ENCODE data around the gene RNASEH1. TPM values are rescaled to one million over a fixed set of nuclear protein-coding genes. Genes with fewer than 3 reads are reported as not detected.

RNASEH1 gene
- total and polyA plus RNA-seq, 4 donors = 10.2 to 18.7 (median 12.9) TPM

DNA sequence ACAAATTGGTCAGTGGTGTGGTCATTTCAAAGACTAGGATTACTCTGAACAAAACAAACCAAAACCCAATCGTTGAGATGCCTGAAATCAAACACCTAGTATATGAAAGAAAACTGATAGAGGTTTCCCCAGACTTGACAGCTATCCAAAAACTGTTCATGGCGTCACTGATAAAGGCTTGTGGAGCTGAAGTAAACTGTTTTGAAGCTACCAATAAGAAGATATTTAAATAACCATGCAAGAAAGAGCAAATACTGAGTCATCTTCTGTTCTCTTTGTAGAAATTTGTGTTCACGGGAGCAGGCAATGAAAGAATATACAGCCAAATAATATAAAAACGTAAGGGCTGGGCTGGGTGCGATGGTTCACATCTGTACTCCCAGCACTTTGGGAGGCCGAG, 29.3 kb upstream of the RNASEH1 start:
- Histone ChIP-seq H3K4me1 (ENCODE audit: control insufficient read depth in 4 of 4, insufficient read depth in 4 of 4, low read length in 3 of 4) (peaks cover 14 to 26% (median 21%) of the 10 kb centered on the region in 4 donors), H3K36me3 (ENCODE audit: control insufficient read depth in 4 of 4, insufficient read depth in 3 of 4, low read depth in 1 of 4, low read length in 3 of 4) (peaks cover 0 to 4% (median 2%) of the 10 kb centered on the region in 4 donors), H3K27ac (ENCODE audit: low read depth in 1 of 2, low read length in 2 of 2) (peak overlapping the region; percentile 49 to 87), H3K27me3 (ENCODE audit: control insufficient read depth in 4 of 4, insufficient read depth in 4 of 4, low read length in 3 of 4) (no peaks in the 10 kb centered on the region), H3K9ac (ENCODE audit: low read depth in 1 of 2, low read length in 2 of 2) (no peak overlapping the region), H3K9me3 (ENCODE audit: control insufficient read depth in 4 of 4, low read length in 3 of 4) (no peaks in the 10 kb centered on the region), H3K4me3 (ENCODE audit: low read depth in 1 of 3, low read length in 3 of 3) (no peak overlapping the region)
- WGBS = 52% methylated on average over 6 of the region's 6 CpGs
- TF ChIP-seq, protein P1, sequence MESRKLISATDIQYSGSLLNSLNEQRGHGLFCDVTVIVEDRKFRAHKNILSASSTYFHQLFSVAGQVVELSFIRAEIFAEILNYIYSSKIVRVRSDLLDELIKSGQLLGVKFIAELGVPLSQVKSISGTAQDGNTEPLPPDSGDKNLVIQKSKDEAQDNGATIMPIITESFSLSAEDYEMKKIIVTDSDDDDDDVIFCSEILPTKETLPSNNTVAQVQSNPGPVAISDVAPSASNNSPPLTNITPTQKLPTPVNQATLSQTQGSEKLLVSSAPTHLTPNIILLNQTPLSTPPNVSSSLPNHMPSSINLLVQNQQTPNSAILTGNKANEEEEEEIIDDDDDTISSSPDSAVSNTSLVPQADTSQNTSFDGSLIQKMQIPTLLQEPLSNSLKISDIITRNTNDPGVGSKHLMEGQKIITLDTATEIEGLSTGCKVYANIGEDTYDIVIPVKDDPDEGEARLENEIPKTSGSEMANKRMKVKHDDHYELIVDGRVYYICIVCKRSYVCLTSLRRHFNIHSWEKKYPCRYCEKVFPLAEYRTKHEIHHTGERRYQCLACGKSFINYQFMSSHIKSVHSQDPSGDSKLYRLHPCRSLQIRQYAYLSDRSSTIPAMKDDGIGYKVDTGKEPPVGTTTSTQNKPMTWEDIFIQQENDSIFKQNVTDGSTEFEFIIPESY (IDR thresholded peaks at IDR 0.05) = peak; percentile 15
- peak; percentile 40 for TF ChIP-seq YY1 (IDR thresholded peaks at IDR 0.05)
- TF ChIP-seq HNF4A (conservative IDR thresholded peaks at IDR 0.05) = peak in 1 of 2 donors; percentile 37
- peak in 1 of 2 donors; percentile 39 for TF ChIP-seq RXRA (IDR thresholded peaks at IDR 0.05)
- TF ChIP-seq JUND (IDR thresholded peaks at IDR 0.05) = peak in 1 of 2 donors; percentile 61
- peak; percentile 24 for TF ChIP-seq FOXA2 (IDR thresholded peaks at IDR 0.05)
- TF ChIP-seq, protein P2, sequence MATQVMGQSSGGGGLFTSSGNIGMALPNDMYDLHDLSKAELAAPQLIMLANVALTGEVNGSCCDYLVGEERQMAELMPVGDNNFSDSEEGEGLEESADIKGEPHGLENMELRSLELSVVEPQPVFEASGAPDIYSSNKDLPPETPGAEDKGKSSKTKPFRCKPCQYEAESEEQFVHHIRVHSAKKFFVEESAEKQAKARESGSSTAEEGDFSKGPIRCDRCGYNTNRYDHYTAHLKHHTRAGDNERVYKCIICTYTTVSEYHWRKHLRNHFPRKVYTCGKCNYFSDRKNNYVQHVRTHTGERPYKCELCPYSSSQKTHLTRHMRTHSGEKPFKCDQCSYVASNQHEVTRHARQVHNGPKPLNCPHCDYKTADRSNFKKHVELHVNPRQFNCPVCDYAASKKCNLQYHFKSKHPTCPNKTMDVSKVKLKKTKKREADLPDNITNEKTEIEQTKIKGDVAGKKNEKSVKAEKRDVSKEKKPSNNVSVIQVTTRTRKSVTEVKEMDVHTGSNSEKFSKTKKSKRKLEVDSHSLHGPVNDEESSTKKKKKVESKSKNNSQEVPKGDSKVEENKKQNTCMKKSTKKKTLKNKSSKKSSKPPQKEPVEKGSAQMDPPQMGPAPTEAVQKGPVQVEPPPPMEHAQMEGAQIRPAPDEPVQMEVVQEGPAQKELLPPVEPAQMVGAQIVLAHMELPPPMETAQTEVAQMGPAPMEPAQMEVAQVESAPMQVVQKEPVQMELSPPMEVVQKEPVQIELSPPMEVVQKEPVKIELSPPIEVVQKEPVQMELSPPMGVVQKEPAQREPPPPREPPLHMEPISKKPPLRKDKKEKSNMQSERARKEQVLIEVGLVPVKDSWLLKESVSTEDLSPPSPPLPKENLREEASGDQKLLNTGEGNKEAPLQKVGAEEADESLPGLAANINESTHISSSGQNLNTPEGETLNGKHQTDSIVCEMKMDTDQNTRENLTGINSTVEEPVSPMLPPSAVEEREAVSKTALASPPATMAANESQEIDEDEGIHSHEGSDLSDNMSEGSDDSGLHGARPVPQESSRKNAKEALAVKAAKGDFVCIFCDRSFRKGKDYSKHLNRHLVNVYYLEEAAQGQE (IDR thresholded peaks at IDR 0.05) = no peak
- no peak for TF ChIP-seq TAF1 (conservative IDR thresholded peaks at IDR 0.05)
- TF ChIP-seq EGR1 (IDR thresholded peaks at IDR 0.05; ENCODE audit: low read depth in 2 of 2) = peak in 1 of 2 donors; percentile 9
- DNase-seq (ENCODE audit: low spot score) = no peak

DNA sequence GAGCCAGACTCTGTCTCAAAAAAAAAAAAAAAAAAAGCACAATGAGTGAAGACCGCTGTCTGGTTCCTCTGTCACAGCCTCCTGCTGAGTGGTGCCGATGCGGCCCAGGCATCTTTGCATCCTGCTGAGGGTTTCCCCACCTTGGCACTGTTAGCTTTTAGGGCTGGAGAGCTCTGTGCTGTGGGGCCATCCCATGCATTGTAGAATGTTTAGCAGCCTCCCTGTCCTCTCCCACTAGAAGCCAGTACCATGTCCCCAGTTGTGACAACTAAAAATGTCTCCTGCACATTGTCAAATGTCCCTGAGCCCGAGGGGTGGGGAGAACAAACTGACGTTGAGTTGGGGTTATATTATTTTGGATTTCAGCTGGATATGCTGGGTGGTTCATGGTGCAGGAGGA, 28.9 kb upstream of the RNASEH1 start:
- Histone ChIP-seq H3K9ac (ENCODE audit: low read depth in 1 of 2, low read length in 2 of 2) (no peak overlapping the region), H3K4me3 (ENCODE audit: low read depth in 1 of 3, low read length in 3 of 3) (no peak overlapping the region), H3K27me3 (ENCODE audit: control insufficient read depth in 4 of 4, insufficient read depth in 4 of 4, low read length in 3 of 4) (no peaks in the 10 kb centered on the region), H3K27ac (ENCODE audit: low read depth in 1 of 2, low read length in 2 of 2) (peak overlapping the region; percentile 49 to 87), H3K36me3 (ENCODE audit: control insufficient read depth in 4 of 4, insufficient read depth in 3 of 4, low read depth in 1 of 4, low read length in 3 of 4) (peaks cover 0 to 4% (median 3%) of the 10 kb centered on the region in 4 donors), H3K4me1 (ENCODE audit: control insufficient read depth in 4 of 4, insufficient read depth in 4 of 4, low read length in 3 of 4) (peaks cover 14 to 26% (median 21%) of the 10 kb centered on the region in 4 donors), H3K9me3 (ENCODE audit: control insufficient read depth in 4 of 4, low read length in 3 of 4) (no peaks in the 10 kb centered on the region)
- DNase-seq (ENCODE audit: low spot score) = no peak
- TF ChIP-seq HNF4A (conservative IDR thresholded peaks at IDR 0.05) (no peak), JUND (IDR thresholded peaks at IDR 0.05) (no peak), RXRA (IDR thresholded peaks at IDR 0.05) (no peak), SP1 (IDR thresholded peaks at IDR 0.05) (no peak), EGR1 (IDR thresholded peaks at IDR 0.05; ENCODE audit: low read depth in 2 of 2) (no peak), RAD21 (IDR thresholded peaks at IDR 0.05) (no peak), FOXA1 (IDR thresholded peaks at IDR 0.05) (no peak), TAF1 (conservative IDR thresholded peaks at IDR 0.05) (no peak)
- TF ChIP-seq, protein P2 (IDR thresholded peaks at IDR 0.05) = no peak
- TF ChIP-seq, protein P3, sequence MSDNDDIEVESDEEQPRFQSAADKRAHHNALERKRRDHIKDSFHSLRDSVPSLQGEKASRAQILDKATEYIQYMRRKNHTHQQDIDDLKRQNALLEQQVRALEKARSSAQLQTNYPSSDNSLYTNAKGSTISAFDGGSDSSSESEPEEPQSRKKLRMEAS (IDR thresholded peaks at IDR 0.05) = no peak
- TF ChIP-seq, protein P4, sequence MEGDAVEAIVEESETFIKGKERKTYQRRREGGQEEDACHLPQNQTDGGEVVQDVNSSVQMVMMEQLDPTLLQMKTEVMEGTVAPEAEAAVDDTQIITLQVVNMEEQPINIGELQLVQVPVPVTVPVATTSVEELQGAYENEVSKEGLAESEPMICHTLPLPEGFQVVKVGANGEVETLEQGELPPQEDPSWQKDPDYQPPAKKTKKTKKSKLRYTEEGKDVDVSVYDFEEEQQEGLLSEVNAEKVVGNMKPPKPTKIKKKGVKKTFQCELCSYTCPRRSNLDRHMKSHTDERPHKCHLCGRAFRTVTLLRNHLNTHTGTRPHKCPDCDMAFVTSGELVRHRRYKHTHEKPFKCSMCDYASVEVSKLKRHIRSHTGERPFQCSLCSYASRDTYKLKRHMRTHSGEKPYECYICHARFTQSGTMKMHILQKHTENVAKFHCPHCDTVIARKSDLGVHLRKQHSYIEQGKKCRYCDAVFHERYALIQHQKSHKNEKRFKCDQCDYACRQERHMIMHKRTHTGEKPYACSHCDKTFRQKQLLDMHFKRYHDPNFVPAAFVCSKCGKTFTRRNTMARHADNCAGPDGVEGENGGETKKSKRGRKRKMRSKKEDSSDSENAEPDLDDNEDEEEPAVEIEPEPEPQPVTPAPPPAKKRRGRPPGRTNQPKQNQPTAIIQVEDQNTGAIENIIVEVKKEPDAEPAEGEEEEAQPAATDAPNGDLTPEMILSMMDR (IDR thresholded peaks at IDR 0.05; ENCODE audit: low read depth, low read length, missing input control) = no peak
- TF ChIP-seq, protein P5, sequence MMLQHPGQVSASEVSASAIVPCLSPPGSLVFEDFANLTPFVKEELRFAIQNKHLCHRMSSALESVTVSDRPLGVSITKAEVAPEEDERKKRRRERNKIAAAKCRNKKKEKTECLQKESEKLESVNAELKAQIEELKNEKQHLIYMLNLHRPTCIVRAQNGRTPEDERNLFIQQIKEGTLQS (IDR thresholded peaks at IDR 0.05) = no peak
- WGBS = 79% methylated on average over 5 of the region's 5 CpGs
